GM23338 (cell line): Measurements from ENCODE around the gene AGXT. TPM values are rescaled to one million over a fixed set of nuclear protein-coding genes. Genes with fewer than 3 reads are reported as not detected.

Experiments
- ATAC-seq: fragments of 200-7000 bp; cut with Tn5 transposase; 3 replicates; pipeline ENCODE4 v1.9.1; 2020
- DNase-seq: peaks from one replicate; pipeline ENCODE4 v3.0.0-alpha.2; 2015; ENCODE audit warnings: low spot score
- H2AFZ ChIP-seq: fragments of 200-600 bp; sonication (generic); 2 replicates; pipeline ENCODE4 v1.8.0; 2016; ENCODE audit warnings: antibody characterized with exemption, mild to moderate bottlenecking, moderate library complexity
- H3F3A ChIP-seq: fragments of 200-600 bp; sonication (generic); replicated peaks from 2 replicates; pipeline ENCODE4 v1.8.0; 2017; ENCODE audit warnings: antibody characterized with exemption, mixed run types, low read depth
- H3K27ac ChIP-seq: fragments of 200-600 bp; sonication (generic); 2 replicates; pipeline ENCODE4 v1.6.1; 2016; ENCODE audit warnings: low read depth
- H3K27me3 ChIP-seq: fragments of 200-600 bp; sonication (generic); 2 replicates; pipeline ENCODE4 v1.8.0; 2016; ENCODE audit warnings: mild to moderate bottlenecking, mixed run types, moderate library complexity; ENCODE audit not compliant: insufficient read depth
- H3K36me3 ChIP-seq: fragments of 200-600 bp; sonication (generic); 2 replicates; pipeline ENCODE4 v1.8.0; 2016; ENCODE audit warnings: mild to moderate bottlenecking; ENCODE audit not compliant: insufficient read depth
- H3K4me1 ChIP-seq: fragments of 200-600 bp; sonication (generic); 2 replicates; pipeline ENCODE4 v1.8.0; 2016; ENCODE audit warnings: mild to moderate bottlenecking, moderate library complexity; ENCODE audit not compliant: insufficient read depth
- H3K4me2 ChIP-seq: fragments of 200-600 bp; sonication (generic); 2 replicates; pipeline ENCODE4 v1.7.1; 2017; ENCODE audit warnings: mixed run types
- H3K4me3 ChIP-seq: fragments of 200-600 bp; sonication (generic); 2 replicates; pipeline ENCODE4 v1.6.1; 2016; ENCODE audit warnings: mixed run types
- H3K79me2 ChIP-seq: fragments of 200-600 bp; sonication (generic); replicated peaks from 2 replicates; pipeline ENCODE4 v1.8.0; 2017; ENCODE audit warnings: mild to moderate bottlenecking; ENCODE audit not compliant: insufficient read depth
- H3K9me2 ChIP-seq: fragments of 200-600 bp; sonication (generic); 2 replicates; pipeline ENCODE4 v1.8.0; 2017; ENCODE audit not compliant: insufficient read depth
- H4K20me1 ChIP-seq: fragments of 200-600 bp; sonication (generic); replicated peaks from 2 replicates; pipeline ENCODE4 v1.8.0; 2017; ENCODE audit warnings: mild to moderate bottlenecking; ENCODE audit not compliant: insufficient read depth
- H3K27ac Mint-ChIP-seq: 2 replicates; pipeline ENCODE4 v1.8.0; 2020; ENCODE audit warnings: inconsistent platforms, mild to moderate bottlenecking, moderate library complexity, mixed read lengths
- H3K27me3 Mint-ChIP-seq: 3 replicates; pipeline ENCODE4 v1.8.0; 2022; ENCODE audit warnings: low read depth, mild to moderate bottlenecking, moderate library complexity, mixed read lengths, inconsistent platforms; ENCODE audit not compliant: insufficient read depth, poor library complexity
- H3K36me3 Mint-ChIP-seq: 3 replicates; pipeline ENCODE4 v1.8.0; 2021; ENCODE audit warnings: low read depth, mild to moderate bottlenecking, inconsistent platforms, moderate library complexity, mixed read lengths
- H3K4me1 Mint-ChIP-seq: 3 replicates; pipeline ENCODE4 v1.8.0; 2020; ENCODE audit warnings: mild to moderate bottlenecking, inconsistent platforms, mixed read lengths
- H3K4me3 Mint-ChIP-seq: 3 replicates; pipeline ENCODE4 v1.8.0; 2021; ENCODE audit warnings: moderate library complexity, mild to moderate bottlenecking, inconsistent platforms, mixed read lengths
- H3K9me3 Mint-ChIP-seq: 3 replicates; pipeline ENCODE4 v1.8.0; 2020; ENCODE audit warnings: moderate library complexity, mild to moderate bottlenecking, inconsistent platforms, mixed read lengths
- CTCF ChIP-seq, 2 experiments: fragments of 200-600 bp in 1 of 2; sonication (generic) in 1 of 2; conservative IDR thresholded peaks; 2 replicates each; pipeline versions ENCODE4 v1.5.1 to v1.6.1; 2016 to 2017; ENCODE audit warnings: antibody characterized with exemption in 2 of 2, low read depth in 2 of 2, mild to moderate bottlenecking in 2 of 2, moderate library complexity in 1 of 2
- EZH2 ChIP-seq: fragments of 200-600 bp; sonication (generic); IDR thresholded peaks from one replicate; pipeline ENCODE4 v1.8.0; 2017; ENCODE audit warnings: antibody characterized with exemption, mild to moderate bottlenecking, low read depth; ENCODE audit not compliant: unreplicated experiment
- EZH2phosphoT487 ChIP-seq: fragments of 200-600 bp; sonication (generic); IDR thresholded peaks from one replicate; pipeline ENCODE4 v1.8.1; 2018; ENCODE audit warnings: antibody characterized with exemption; ENCODE audit not compliant: unreplicated experiment
- JUNB ChIP-seq: IDR thresholded peaks from one replicate; pipeline ENCODE4 v1.6.1; 2016; ENCODE audit warnings: antibody characterized with exemption; ENCODE audit not compliant: unreplicated experiment
- NANOG ChIP-seq: IDR thresholded peaks from 2 replicates; pipeline ENCODE4 v1.6.1; 2016; ENCODE audit warnings: antibody characterized with exemption, borderline replicate concordance
- ZNF462 ChIP-seq: fragments of 250-450 bp; sonication (Bioruptor Pico); IDR thresholded peaks from 2 replicates; pipeline ENCODE4 v1.5.0; 2020; ENCODE audit warnings: mild to moderate bottlenecking, moderate library complexity
- polyA plus RNA-seq: library from polyadenylated mRNA; unstranded; fragments of >200 nt; fragmentation: Nextera tagmentation; extraction: Ambion mirVana; gene quantifications from 2 replicates; pipeline ENCODE4 v1.2.1, GENCODE V29; 2016
- total RNA-seq: library from RNA; depleted of rRNA; stranded (reverse); fragments of >200 nt; shearing (Covaris generic); gene quantifications from 2 replicates; pipeline ENCODE4 v1.2.3, GENCODE V29; 2014

Gene AGXT
- total and polyA plus RNA-seq, 2 experiments from 2014 or later: not detected

- TF ChIP-seq EZH2phosphoT487 (no peak), CTCF (conservative IDR thresholded peaks at IDR 0.05; ENCODE audit: low read depth in 2 of 2) (no peak), NANOG (no peak)
These were observed 44.5 kb downstream of the AGXT start (continued) for GRCh38 chr2:240912878-240913809.

- Mint-ChIP-seq H3K4me1 (0 out of 3 replicates have a peak, but pooled peaks cover 2% of the 10 kb centered on the region), H3K4me3 (no peak overlapping the region), H3K36me3 (no peaks in the 10 kb centered on the region), H3K27me3 (peaks cover 3% of the 10 kb centered on the region), H3K9me3 (no peaks in the 10 kb centered on the region), H3K27ac (no peak overlapping the region)
- peaks cover 6% of the 10 kb centered on the region; the same call in 1 of the 2 replicates for H3K27me3 ChIP-seq
- peak; percentile 86 for DNase-seq
- no peak overlapping the region for H3K27ac ChIP-seq
- H3K4me3 ChIP-seq: no peak overlapping the region
- TF ChIP-seq NANOG: no peak
- no peak for TF ChIP-seq ZNF462 (CRISPR knock-in tag)
- TF ChIP-seq JUNB: no peak
- TF ChIP-seq EZH2phosphoT487: no peak
- TF ChIP-seq CTCF (conservative IDR thresholded peaks at IDR 0.05; ENCODE audit: low read depth in 2 of 2): peak; percentile 81 to 93
- TF ChIP-seq EZH2: no peak
- no peaks in the 10 kb centered on the region for H3K79me2 ChIP-seq
- no peaks in the 10 kb centered on the region for H4K20me1 ChIP-seq
- H2AFZ ChIP-seq: no peak overlapping the region
- no peaks in the 10 kb centered on the region; the same call in 1 of the 2 replicates for H3K4me1 ChIP-seq
- no peaks in the 10 kb centered on the region for H3K9me2 ChIP-seq
- ATAC-seq: peak; percentile 78
- no peaks in the 10 kb centered on the region for H3K36me3 ChIP-seq
- H3F3A ChIP-seq: 0 out of 2 replicates have a peak, but pooled peaks cover 3% of the 10 kb centered on the region
- H3K4me2 ChIP-seq: no peak overlapping the region
These were observed 45.4 kb downstream of the AGXT start for GRCh38 chr2:240913810-240914644.
